AG04450 (cell line): ENCODE results near the gene CPNE4. TPM values are rescaled to one million over a fixed set of nuclear protein-coding genes. Genes with fewer than 3 reads are reported as not detected.

Experiments used
- CTCF ChIA-PET: fragments of 300-600, 350-600 bp; formaldehyde crosslinking; extraction: SDS; loops from one replicate; lab custom pipeline; 2022; ENCODE audit warnings: antibody characterized with exemption, inconsistent platforms; lab: Charles Lee
- POLR2A ChIA-PET: fragments of 350-600 bp; formaldehyde crosslinking; extraction: SDS; loops from one replicate; lab custom pipeline; 2021; ENCODE audit warnings: antibody characterized with exemption, inconsistent platforms; lab: Yijun Ruan, JAX
- DNase-seq: peaks from one replicate; pipeline ENCODE4 v3.0.0-alpha.2; 2011; ENCODE audit warnings: low read depth, low spot score
- H3K27ac ChIP-seq: one replicate; pipeline ENCODE4 v1.5.1; 2012; ENCODE audit warnings: low read depth, low read length, control low read depth
- H3K27me3 ChIP-seq: one replicate; pipeline ENCODE4 v1.6.0; 2012; ENCODE audit warnings: low read length; ENCODE audit not compliant: control insufficient read depth, insufficient read depth
- H3K4me3 ChIP-seq: 2 replicates; pipeline ENCODE4 v1.5.1; 2011; ENCODE audit warnings: mild to moderate bottlenecking, low read depth, low read length, control low read depth
- H3K9me3 ChIP-seq: 2 replicates; pipeline ENCODE4 v1.5.1; 2012; ENCODE audit warnings: low read length; ENCODE audit not compliant: control insufficient read depth, insufficient read depth
- CTCF ChIP-seq: IDR thresholded peaks from 2 replicates; pipeline ENCODE4 v1.5.1; 2011; ENCODE audit warnings: low read depth, low read length, control low read depth, inconsistent platforms
- polyA plus RNA-seq: library from polyadenylated mRNA; depleted of rRNA; stranded (reverse); fragments of >200 nt; gene quantifications from 2 replicates; pipeline ENCODE4 v1.2.3, GENCODE V29; 2011

Gene CPNE4
- polyA plus RNA-seq, 1 experiment, result not detected

DNA sequence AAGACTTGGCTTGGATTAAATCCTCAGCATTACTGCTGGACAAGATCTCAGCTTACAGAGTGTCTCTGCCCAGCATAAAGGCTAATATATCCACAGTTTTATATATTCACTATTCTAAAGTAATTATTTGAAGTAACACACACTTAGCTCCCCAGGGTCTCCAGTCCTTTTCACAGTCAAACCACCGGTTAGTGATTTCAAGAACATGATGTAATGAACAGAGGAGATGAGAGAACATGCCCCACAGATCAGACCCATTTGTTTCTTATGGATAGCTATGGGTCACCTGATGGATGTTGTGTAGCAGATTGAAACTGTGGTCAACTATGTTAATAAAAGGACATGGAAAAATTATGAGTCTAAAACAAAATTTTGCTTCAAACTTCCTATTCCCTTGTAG, 487.2 kb downstream of the CPNE4 start:
- Histone ChIP-seq H3K9me3 (no peaks in the 10 kb centered on the region), H3K27ac (no peak overlapping the region), H3K27me3 (no peaks in the 10 kb centered on the region), H3K4me3 (no peak overlapping the region)
- ChIA-PET CTCF (interaction anchor here (0.6 kb wide), 1 partner anchor 47 kb away, joined by 5 read pairs; no protein-coding TSS in a partner anchor), POLR2A (no interaction called here)
- DNase-seq, result no peak
- TF ChIP-seq CTCF, result no peak

DNA sequence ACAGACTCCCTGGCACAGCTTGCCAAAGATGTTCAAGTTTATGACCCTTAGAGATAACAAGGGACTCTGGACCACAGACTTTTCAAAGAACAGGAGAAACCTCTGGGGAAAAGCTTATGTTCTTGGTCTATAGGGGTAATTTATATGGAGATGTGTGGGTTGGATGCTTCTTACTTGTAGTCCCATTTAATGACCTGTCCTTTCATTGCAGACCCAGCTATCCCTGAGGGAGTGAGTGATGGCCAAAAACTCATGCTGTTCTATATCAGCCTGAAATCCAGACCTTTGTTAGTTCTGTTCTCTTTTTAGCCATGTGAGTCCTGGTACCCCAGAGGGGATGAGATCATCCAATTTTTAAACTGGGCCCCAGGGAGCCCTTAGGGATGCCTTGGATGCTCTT, 488.4 kb downstream of the CPNE4 start:
- ChIA-PET POLR2A (no interaction called here), CTCF (interaction anchor here (1.1 kb wide), 1 partner anchor 20 kb away, joined by 4 read pairs; no protein-coding TSS in a partner anchor)
- Histone ChIP-seq H3K27ac (no peak overlapping the region), H3K27me3 (no peaks in the 10 kb centered on the region), H3K9me3 (no peaks in the 10 kb centered on the region), H3K4me3 (no peak overlapping the region)
- no peak for TF ChIP-seq CTCF
- DNase-seq, result no peak

DNA sequence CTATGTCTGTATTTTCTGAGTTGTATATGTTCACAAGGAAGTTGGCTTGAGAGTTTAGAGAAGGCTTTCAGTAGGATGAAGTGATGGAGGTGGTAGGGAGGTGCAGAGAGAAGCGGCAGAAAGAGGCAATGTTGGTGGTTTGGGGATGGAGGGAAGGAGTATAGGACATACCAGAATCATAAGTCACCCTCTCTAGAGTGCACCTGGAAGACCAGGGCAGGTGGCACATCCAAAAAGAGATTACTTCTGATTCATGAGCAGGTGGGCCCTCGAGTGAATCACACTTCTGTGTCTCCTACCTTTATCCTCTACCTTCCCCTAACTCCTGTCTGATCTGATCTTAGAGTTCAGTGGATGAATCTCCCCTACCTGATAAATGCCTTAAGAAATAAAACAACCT, 490.3 kb downstream of the CPNE4 start:
- POLR2A ChIA-PET, result no interaction called here
- Histone ChIP-seq H3K27ac (no peak overlapping the region), H3K4me3 (no peak overlapping the region), H3K27me3 (peaks cover 4% of the 10 kb centered on the region), H3K9me3 (no peaks in the 10 kb centered on the region)
- no peak for TF ChIP-seq CTCF
- DNase-seq, result no peak
- CTCF ChIA-PET, result no interaction called here

- POLR2A ChIA-PET, result no interaction called here
- no peak for TF ChIP-seq CTCF
- DNase-seq, result peak; percentile 44
- no peaks in the 10 kb centered on the region for H3K9me3 ChIP-seq
- H3K27ac ChIP-seq, result no peak overlapping the region
- peaks cover 4% of the 10 kb centered on the region for H3K27me3 ChIP-seq
- H3K4me3 ChIP-seq, result no peak overlapping the region
- CTCF ChIA-PET, result no interaction called here
These were observed 491.1 kb downstream of the CPNE4 start for GRCh38 chr3:131543714-131544113.

- Histone ChIP-seq H3K27ac (no peak overlapping the region), H3K9me3 (no peaks in the 10 kb centered on the region), H3K4me3 (no peak overlapping the region), H3K27me3 (peaks cover 4% of the 10 kb centered on the region)
- no peak for DNase-seq
- CTCF ChIA-PET, result no interaction called here
- TF ChIP-seq CTCF, result no peak
- POLR2A ChIA-PET, result no interaction called here
These were observed 493.5 kb downstream of the CPNE4 start for GRCh38 chr3:131541288-131541687.
